Endothelial cell of umbilical vein (primary cell): ENCODE measurements around the gene FANK1. TPM values are rescaled to one million over a fixed set of nuclear protein-coding genes. Genes with fewer than 3 reads are reported as not detected.

Source experiments
- BruUV-seq: library from RNA; stranded (reverse); fragments of 400-500 nt; replicated peaks from 2 replicates; lab custom pipeline; 2021; lab: Mats Ljungman, UMichigan
- CTCF ChIA-PET: fragments of 300-600, 350-600 bp; sonication (Branson Sonifier 250); formaldehyde crosslinking; loops from one replicate; lab custom pipeline; 2021; ENCODE audit warnings: antibody characterized with exemption, inconsistent platforms; lab: Charles Lee
- POLR2A ChIA-PET: fragments of 300-600, 350-600 bp; sonication (Branson Sonifier 250); formaldehyde crosslinking; loops from one replicate; lab custom pipeline; 2021; ENCODE audit warnings: antibody characterized with exemption, inconsistent platforms; lab: Charles Lee
- DNase-seq: peaks from one replicate; pipeline ENCODE4 v3.0.0-alpha.2; 2011; ENCODE audit warnings: low read depth, low spot score
- FAIRE-seq: peaks from 2 replicates; lab custom pipeline; 2011; peaks lifted over from hg19 to GRCh38; lab: Jason Lieb, UNC
- H2AFZ ChIP-seq: 2 replicates; pipeline ENCODE4 v1.6.0; 2012; ENCODE audit warnings: low read depth, low read length, control low read depth, inconsistent platforms
- H3K27ac ChIP-seq: 2 replicates; pipeline ENCODE4 v1.5.1; 2011; ENCODE audit warnings: low read depth, mild to moderate bottlenecking, control low read depth, low read length, moderate library complexity; ENCODE audit not compliant: insufficient read depth
- H3K27me3 ChIP-seq, 2 experiments: 2 replicates each; pipeline versions ENCODE4 v1.6.0 to v1.6.1; 2011; ENCODE audit warnings: low read length in 2 of 2, mixed read lengths in 1 of 2; ENCODE audit not compliant: control insufficient read depth in 2 of 2, insufficient read depth in 2 of 2
- H3K36me3 ChIP-seq, 2 experiments: 2 replicates in 1 of 2; 3 replicates in 1 of 2; pipeline ENCODE4 v1.5.1; 2011; ENCODE audit warnings: low read length in 2 of 2, mild to moderate bottlenecking in 1 of 2, moderate library complexity in 1 of 2; ENCODE audit not compliant: control insufficient read depth in 2 of 2, insufficient read depth in 2 of 2; ENCODE audit errors: extremely low read depth in 1 of 2
- H3K4me1 ChIP-seq: 3 replicates; pipeline ENCODE4 v1.5.1; 2011; ENCODE audit warnings: mild to moderate bottlenecking, low read length; ENCODE audit not compliant: control insufficient read depth, insufficient read depth; ENCODE audit errors: extremely low read depth
- H3K4me2 ChIP-seq: 2 replicates; pipeline ENCODE4 v1.6.1; 2011; ENCODE audit warnings: low read length, control low read depth, mixed read lengths; ENCODE audit not compliant: insufficient read depth
- H3K4me3 ChIP-seq, 3 experiments: fragments of 200-600 bp in 1 of 3; sonication (generic), shearing (Covaris generic) in 1 of 3; replicated peaks in 1 of 3; 2 replicates each; pipeline ENCODE4 v1.5.1; 2011 to 2016; ENCODE audit warnings: control low read depth in 3 of 3, low read length in 3 of 3, mild to moderate bottlenecking in 2 of 3, inconsistent platforms in 1 of 3, low read depth in 1 of 3, moderate library complexity in 1 of 3; ENCODE audit not compliant: insufficient read depth in 1 of 3
- H3K79me2 ChIP-seq: 2 replicates; pipeline ENCODE4 v1.6.0; 2012; ENCODE audit warnings: low read length, inconsistent platforms; ENCODE audit not compliant: control insufficient read depth, insufficient read depth
- H3K9ac ChIP-seq: replicated peaks from 2 replicates; pipeline ENCODE3; 2011; ENCODE audit warnings: low read length, control low read depth; ENCODE audit not compliant: insufficient read depth; ENCODE audit errors: extremely low read depth
- H3K9me1 ChIP-seq: replicated peaks from 3 replicates; pipeline ENCODE4 v1.6.0; 2011; ENCODE audit warnings: mild to moderate bottlenecking, low read length; ENCODE audit not compliant: control insufficient read depth, insufficient read depth; ENCODE audit errors: extremely low read depth
- H3K9me3 ChIP-seq: replicated peaks from 2 replicates; pipeline ENCODE4 v1.5.1; 2012; ENCODE audit warnings: low read length, inconsistent platforms; ENCODE audit not compliant: control insufficient read depth, insufficient read depth
- H4K20me1 ChIP-seq: replicated peaks from 2 replicates; pipeline ENCODE3; 2011; ENCODE audit warnings: mild to moderate bottlenecking, low read length; ENCODE audit not compliant: control insufficient read depth, insufficient read depth; ENCODE audit errors: extremely low read depth
- CTCF ChIP-seq, 2 donors: IDR thresholded peaks; 1 replicate in 1 of 2; 2 replicates in 1 of 2; pipeline ENCODE4 v1.5.1; 2011; ENCODE audit warnings: low read length in 2 of 2, mild to moderate bottlenecking in 2 of 2, moderate library complexity in 2 of 2, control low read depth in 1 of 2, inconsistent platforms in 1 of 2, low read depth in 1 of 2; ENCODE audit not compliant: insufficient read depth in 1 of 2; ENCODE audit errors: extremely low read depth in 1 of 2
- EZH2 ChIP-seq: IDR thresholded peaks from 2 replicates; pipeline ENCODE4 v1.6.1; 2012; ENCODE audit warnings: borderline replicate concordance, low read depth, mild to moderate bottlenecking, moderate library complexity, low read length, inconsistent platforms; ENCODE audit not compliant: severe bottlenecking
- FOS ChIP-seq: IDR thresholded peaks from 2 replicates; pipeline ENCODE4 v1.6.1; 2011; ENCODE audit warnings: mild to moderate bottlenecking, low read length, moderate library complexity, borderline replicate concordance; ENCODE audit not compliant: insufficient read depth
- GATA2 ChIP-seq: IDR thresholded peaks from 2 replicates; pipeline ENCODE4 v1.7.0; 2011; ENCODE audit warnings: low read depth, mild to moderate bottlenecking, moderate library complexity, mixed read lengths, low read length; ENCODE audit not compliant: insufficient read length, insufficient read depth
- JUN ChIP-seq: IDR thresholded peaks from 2 replicates; pipeline ENCODE4 v1.6.1; 2011; ENCODE audit warnings: borderline replicate concordance, low read depth; ENCODE audit not compliant: insufficient read length, insufficient read depth
- MAX ChIP-seq: IDR thresholded peaks from 2 replicates; pipeline ENCODE4 v1.6.1; 2011; ENCODE audit not compliant: insufficient read depth, insufficient read length
- MYC ChIP-seq: IDR thresholded peaks from one replicate; pipeline ENCODE4 v1.6.1; 2011; ENCODE audit warnings: mild to moderate bottlenecking, low read depth, low read length
- POLR2A ChIP-seq: IDR thresholded peaks from 2 replicates; pipeline ENCODE4 v1.6.1; 2012; ENCODE audit warnings: low read depth, mild to moderate bottlenecking, control low read depth, low read length
- dilution Hi-C: fragments of 300-500 bp; cut with MboI; formaldehyde crosslinking; loops from one replicate; pipeline ENCODE4 v1.15.0; 2019; ENCODE audit warnings: low sequenced_read_pairs; ENCODE audit not compliant: extremely low pct_ligation_motif_present
- intact Hi-C: fragments of 100-400 bp; cut with micrococcal nuclease; formaldehyde crosslinking; loops from one replicate; pipeline ENCODE4 v1.10.0; 2022
- polyA plus RNA-seq, 4 experiments: library from polyadenylated mRNA; depleted of rRNA in 3 of 4; stranded (reverse) in 3 of 4; unstranded in 1 of 4; fragments of >200 nt; gene quantifications; 2 replicates each; pipeline versions ENCODE4 v1.2.1 to v1.2.3, GENCODE V29; 2011 to 2012; ENCODE audit warnings: missing spikeins in 1 of 4
- total RNA-seq: library from RNA; stranded (reverse); gene quantifications from 2 replicates; pipeline ENCODE4 v1.2.3, GENCODE V29; 2021

Gene FANK1
- total and polyA plus RNA-seq, 2 donors (not counting 3 experiments of a cell fraction or from before 2014, with no cell fraction given), result 1.6 to 1.9 TPM

GRCh38 chr10:125982260-125982948 is 86.0 kb downstream of the FANK1 start:
- no peaks in the 10 kb centered on the region for H3K79me2 ChIP-seq
- H3K9ac ChIP-seq, result no peak overlapping the region
- no peak overlapping the region for H3K27ac ChIP-seq

More at GRCh38 chr10:125982260-125982948, 86.0 kb downstream of the FANK1 start:
- Histone ChIP-seq H3K4me2 (no peak overlapping the region), H3K36me3 (no peaks in the 10 kb centered on the region), H3K4me1 (no peaks in the 10 kb centered on the region), H2AFZ (no peak overlapping the region), H4K20me1 (no peaks in the 10 kb centered on the region), H3K27me3 (no peaks in the 10 kb centered on the region), H3K9me3 (no peaks in the 10 kb centered on the region), H3K9me1 (no peaks in the 10 kb centered on the region), H3K4me3 (no peak overlapping the region)
- ChIA-PET CTCF (interaction anchor here (0.7 to 6.6 kb wide), 19 partner anchors 10 to 767 kb away, joined by 3 to 88 read pairs (median 4); no protein-coding TSS in a partner anchor), POLR2A (no interaction called here)
- BruUV-seq, result no TSS peak
- TF ChIP-seq FOS, result no peak
- TF ChIP-seq CTCF (IDR thresholded peaks at IDR 0.05; ENCODE audit: extremely low read depth in 1 of 2, insufficient read depth in 1 of 2, low read depth in 1 of 2, low read length in 2 of 2), result peak; percentile 39 to 42
- no peak for TF ChIP-seq JUN
- TF ChIP-seq GATA2, result no peak
- no peak for TF ChIP-seq EZH2
- TF ChIP-seq POLR2A, result no peak
- TF ChIP-seq MYC, result no peak
- TF ChIP-seq MAX, result no peak
- dilution Hi-C loops, result no loop called here
- intact Hi-C loops, result loop anchor here (1.0 to 5.0 kb wide), 9 partner anchors 80 to 767 kb away; no protein-coding TSS in a partner anchor
- DNase-seq (peak; percentile 78), FAIRE-seq (peak; percentile 89)
